ENCODE results near the gene ZIC4.

Gene ZIC4

GRCh38 chr3:147401421-147401820 lies 4.9 kb downstream of the ZIC4 start:
- H3K27me3 Mint-ChIP-seq = peaks cover 59% of the 10 kb centered on the region
- peaks cover 2% of the 10 kb centered on the region for H3K36me3 Mint-ChIP-seq
- H3K27ac Mint-ChIP-seq = no peak overlapping the region
- H3K4me3 Mint-ChIP-seq = no peak overlapping the region
- peaks cover 5% of the 10 kb centered on the region for H3K9me3 Mint-ChIP-seq
- no peaks in the 10 kb centered on the region for H3K4me1 Mint-ChIP-seq

- Mint-ChIP-seq H3K9me3 (peaks cover 5% of the 10 kb centered on the region), H3K27me3 (peaks cover 57% of the 10 kb centered on the region), H3K4me1 (no peaks in the 10 kb centered on the region), H3K36me3 (peaks cover 2% of the 10 kb centered on the region), H3K4me3 (no peak overlapping the region), H3K27ac (no peak overlapping the region)
Observed at GRCh38 chr3:147400999-147401398, 5.3 kb downstream of the ZIC4 start.

GRCh38 chr3:147400111-147400510 lies 6.2 kb downstream of the ZIC4 start:
- Mint-ChIP-seq H3K27me3 (peaks cover 60% of the 10 kb centered on the region), H3K27ac (no peak overlapping the region), H3K36me3 (peaks cover 2% of the 10 kb centered on the region), H3K4me3 (no peak overlapping the region), H3K9me3 (peaks cover 5% of the 10 kb centered on the region), H3K4me1 (no peaks in the 10 kb centered on the region)

- H3K9me3 Mint-ChIP-seq = peaks cover 5% of the 10 kb centered on the region
- H3K4me1 Mint-ChIP-seq = no peaks in the 10 kb centered on the region
- H3K27ac Mint-ChIP-seq = no peak overlapping the region
- H3K27me3 Mint-ChIP-seq = peaks cover 64% of the 10 kb centered on the region
- H3K4me3 Mint-ChIP-seq = no peak overlapping the region
- peaks cover 2% of the 10 kb centered on the region for H3K36me3 Mint-ChIP-seq
Observed at GRCh38 chr3:147398813-147399534, 7.4 kb downstream of the ZIC4 start.

- no peak overlapping the region for H3K4me3 Mint-ChIP-seq
- H3K27ac Mint-ChIP-seq = no peak overlapping the region
- peaks cover 2% of the 10 kb centered on the region for H3K36me3 Mint-ChIP-seq
- H3K9me3 Mint-ChIP-seq = peaks cover 5% of the 10 kb centered on the region
- peaks cover 59% of the 10 kb centered on the region for H3K27me3 Mint-ChIP-seq
- no peaks in the 10 kb centered on the region for H3K4me1 Mint-ChIP-seq
Observed at GRCh38 chr3:147397875-147398812, 8.2 kb downstream of the ZIC4 start.

GRCh38 chr3:147397155-147397874 lies 9.0 kb downstream of the ZIC4 start:
- peaks cover 2% of the 10 kb centered on the region for H3K36me3 Mint-ChIP-seq
- H3K27ac Mint-ChIP-seq = peak overlapping the region; percentile 65
- H3K27me3 Mint-ChIP-seq = peaks cover 63% of the 10 kb centered on the region
- H3K4me3 Mint-ChIP-seq = no peak overlapping the region
- H3K9me3 Mint-ChIP-seq = peaks cover 3% of the 10 kb centered on the region
- no peaks in the 10 kb centered on the region for H3K4me1 Mint-ChIP-seq

GRCh38 chr3:147396712-147397046 lies 9.7 kb downstream of the ZIC4 start:
- H3K4me1 Mint-ChIP-seq = no peaks in the 10 kb centered on the region
- H3K4me3 Mint-ChIP-seq = no peak overlapping the region
- H3K27me3 Mint-ChIP-seq = peaks cover 61% of the 10 kb centered on the region
- H3K27ac Mint-ChIP-seq = no peak overlapping the region
- no peaks in the 10 kb centered on the region for H3K9me3 Mint-ChIP-seq
- H3K36me3 Mint-ChIP-seq = no peaks in the 10 kb centered on the region

- H3K4me3 Mint-ChIP-seq = no peak overlapping the region
- H3K27me3 Mint-ChIP-seq = peaks cover 60% of the 10 kb centered on the region
- H3K36me3 Mint-ChIP-seq = no peaks in the 10 kb centered on the region
- H3K4me1 Mint-ChIP-seq = no peaks in the 10 kb centered on the region
- no peaks in the 10 kb centered on the region for H3K9me3 Mint-ChIP-seq
- no peak overlapping the region for H3K27ac Mint-ChIP-seq
Observed at GRCh38 chr3:147395899-147396711, 10.2 kb downstream of the ZIC4 start.

GRCh38 chr3:147394884-147395225 lies 11.5 kb downstream of the ZIC4 start:
- Mint-ChIP-seq H3K4me1 (no peaks in the 10 kb centered on the region), H3K27me3 (peaks cover 59% of the 10 kb centered on the region), H3K9me3 (no peaks in the 10 kb centered on the region), H3K27ac (no peak overlapping the region), H3K4me3 (no peak overlapping the region), H3K36me3 (peaks cover 3% of the 10 kb centered on the region)

GRCh38 chr3:147393943-147394883 lies 12.1 kb downstream of the ZIC4 start:
- Mint-ChIP-seq H3K27me3 (peaks cover 59% of the 10 kb centered on the region), H3K4me3 (no peak overlapping the region), H3K27ac (peak overlapping the region; percentile 70), H3K4me1 (no peaks in the 10 kb centered on the region), H3K36me3 (peaks cover 3% of the 10 kb centered on the region), H3K9me3 (no peaks in the 10 kb centered on the region)

- no peak overlapping the region for H3K4me3 Mint-ChIP-seq
- H3K36me3 Mint-ChIP-seq = peaks cover 5% of the 10 kb centered on the region
- H3K27me3 Mint-ChIP-seq = peaks cover 60% of the 10 kb centered on the region
- H3K9me3 Mint-ChIP-seq = peaks cover 3% of the 10 kb centered on the region
- H3K4me1 Mint-ChIP-seq = no peaks in the 10 kb centered on the region
- H3K27ac Mint-ChIP-seq = no peak overlapping the region
Observed at GRCh38 chr3:147393261-147393942, 12.9 kb downstream of the ZIC4 start.

- Mint-ChIP-seq H3K4me3 (no peak overlapping the region), H3K27ac (no peak overlapping the region), H3K4me1 (no peaks in the 10 kb centered on the region)
Observed at GRCh38 chr3:147392625-147392946, 13.8 kb downstream of the ZIC4 start.

GRCh38 chr3:147391781-147392624 lies 14.3 kb downstream of the ZIC4 start:
- no peaks in the 10 kb centered on the region for H3K4me1 Mint-ChIP-seq
- H3K9me3 Mint-ChIP-seq = peaks cover 9% of the 10 kb centered on the region
- H3K4me3 Mint-ChIP-seq = no peak overlapping the region
- H3K36me3 Mint-ChIP-seq = peaks cover 5% of the 10 kb centered on the region
- H3K27me3 Mint-ChIP-seq = peaks cover 59% of the 10 kb centered on the region
- no peak overlapping the region for H3K27ac Mint-ChIP-seq

More at GRCh38 chr3:147392625-147392946, 13.8 kb downstream of the ZIC4 start:
- Mint-ChIP-seq H3K9me3 (peaks cover 9% of the 10 kb centered on the region), H3K36me3 (peaks cover 5% of the 10 kb centered on the region), H3K27me3 (peaks cover 60% of the 10 kb centered on the region)

Measured in activated naive CD4-positive, alpha-beta T cell treated with anti-CD3 and anti-CD28 coated beads, Interleukin-2, amount 50 U/mL, for 24 hours (primary cell).